T-helper 2 cell (primary cell): ENCODE measurements around the gene RTP5.
"Not testable (repeated sequence)": the region's sequence is repeated elsewhere in the genome, so short reads cannot be mapped to it uniquely, and the experiment has no call there.

Experiments
- DNase-seq, 5 experiments: peaks; one replicate each; pipeline versions ENCODE4 v3.0.0 to v3.0.0-alpha.2; 2012 to 2022
- total RNA-seq, 2 donors: gene quantifications; one replicate each; lab custom pipeline; 2026; lab: John Stamatoyannopoulos, UW

RTP5 gene
- total RNA-seq: 0 reads per million in 2 donors

DNA sequence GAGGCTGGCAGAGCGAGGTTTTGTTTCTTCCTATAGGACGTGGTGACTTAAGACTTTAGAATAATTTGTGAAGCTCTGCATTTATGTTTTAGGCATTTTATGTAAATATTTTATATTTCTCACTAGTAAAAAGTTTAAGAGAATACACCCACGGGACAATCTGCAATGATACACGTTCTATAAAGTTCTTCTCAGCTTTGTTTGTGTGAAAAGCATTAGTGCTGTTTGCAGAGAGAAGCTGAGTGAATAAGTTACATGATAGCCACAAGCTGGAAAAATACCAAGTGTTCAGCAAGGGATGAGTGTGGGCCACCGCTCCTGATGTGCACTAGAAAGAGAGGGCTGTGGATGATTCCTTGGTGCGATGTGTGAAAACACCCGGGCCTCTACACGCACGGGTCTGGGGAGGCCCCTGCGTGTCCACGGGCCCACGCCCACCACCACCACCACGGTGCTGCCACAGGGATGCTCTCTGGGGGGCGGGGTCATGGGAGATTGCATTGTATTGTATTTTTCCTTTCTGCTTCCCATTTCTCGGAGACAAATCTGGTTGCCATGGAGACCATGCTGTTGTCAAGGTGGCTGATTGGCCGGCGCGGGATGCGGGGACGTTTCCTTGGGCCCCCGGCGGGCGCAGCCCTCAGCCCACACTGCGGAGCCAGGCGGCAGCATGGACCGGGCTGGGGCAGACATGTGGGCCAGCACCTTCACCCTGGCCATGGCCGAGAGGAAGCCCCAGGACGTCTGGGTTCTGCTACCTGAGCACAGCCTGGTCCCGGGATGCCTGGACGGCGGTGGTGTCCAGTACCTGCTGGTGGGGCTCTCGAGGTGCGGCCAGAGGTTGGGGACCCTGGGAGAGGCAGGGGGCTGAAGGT is at the start of gene RTP5:
Gene RTP5, plus strand, starts transcription at position 643 of the 875 bp plus-strand sequence. Its CDS starts 28 bp downstream, at position 671.
- no peak for DNase-seq

- DNase-seq: not testable (repeated sequence)
Observed at GRCh38 chr2:241819947-241820624, 49.4 kb upstream of the RTP5 start.

DNA sequence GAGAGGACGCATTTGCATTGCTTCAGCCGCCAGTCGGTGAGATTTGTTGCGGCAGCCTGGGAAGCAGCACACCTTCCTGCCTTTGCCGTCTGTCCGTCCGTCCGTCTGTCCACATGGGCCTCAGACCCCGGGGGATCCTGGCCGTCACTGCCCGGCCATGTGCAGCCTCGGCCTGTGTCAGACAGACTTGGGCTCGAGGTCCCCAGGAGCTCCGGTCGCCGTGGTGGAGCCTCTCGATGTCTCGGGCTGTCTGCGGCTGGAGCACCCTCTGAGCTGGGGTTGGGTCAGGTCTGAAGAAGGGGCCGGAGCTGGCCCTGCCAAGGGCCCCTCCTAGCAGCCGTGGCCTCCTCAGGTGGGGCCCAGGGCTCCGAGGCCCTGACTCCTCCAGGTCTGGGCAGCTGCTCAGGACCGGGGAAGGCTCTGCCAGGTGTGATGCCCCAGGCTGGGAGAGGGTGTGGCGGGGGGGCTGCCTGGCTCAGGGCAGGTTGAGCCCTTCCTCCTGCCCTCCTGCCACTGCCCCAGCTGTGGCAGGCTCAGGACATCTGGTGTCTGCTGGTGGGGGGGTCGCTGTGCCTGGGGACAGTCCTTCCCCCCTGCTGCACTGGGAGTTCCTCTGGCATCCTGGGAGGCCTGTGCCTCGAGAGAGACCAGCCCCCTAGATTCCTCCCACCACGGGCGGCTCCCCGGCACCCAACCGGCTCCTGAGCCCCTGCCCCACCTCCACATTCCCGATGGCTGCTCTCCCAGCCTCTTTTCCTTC is 48.7 kb upstream of the RTP5 start:
- no peak for DNase-seq

DNA sequence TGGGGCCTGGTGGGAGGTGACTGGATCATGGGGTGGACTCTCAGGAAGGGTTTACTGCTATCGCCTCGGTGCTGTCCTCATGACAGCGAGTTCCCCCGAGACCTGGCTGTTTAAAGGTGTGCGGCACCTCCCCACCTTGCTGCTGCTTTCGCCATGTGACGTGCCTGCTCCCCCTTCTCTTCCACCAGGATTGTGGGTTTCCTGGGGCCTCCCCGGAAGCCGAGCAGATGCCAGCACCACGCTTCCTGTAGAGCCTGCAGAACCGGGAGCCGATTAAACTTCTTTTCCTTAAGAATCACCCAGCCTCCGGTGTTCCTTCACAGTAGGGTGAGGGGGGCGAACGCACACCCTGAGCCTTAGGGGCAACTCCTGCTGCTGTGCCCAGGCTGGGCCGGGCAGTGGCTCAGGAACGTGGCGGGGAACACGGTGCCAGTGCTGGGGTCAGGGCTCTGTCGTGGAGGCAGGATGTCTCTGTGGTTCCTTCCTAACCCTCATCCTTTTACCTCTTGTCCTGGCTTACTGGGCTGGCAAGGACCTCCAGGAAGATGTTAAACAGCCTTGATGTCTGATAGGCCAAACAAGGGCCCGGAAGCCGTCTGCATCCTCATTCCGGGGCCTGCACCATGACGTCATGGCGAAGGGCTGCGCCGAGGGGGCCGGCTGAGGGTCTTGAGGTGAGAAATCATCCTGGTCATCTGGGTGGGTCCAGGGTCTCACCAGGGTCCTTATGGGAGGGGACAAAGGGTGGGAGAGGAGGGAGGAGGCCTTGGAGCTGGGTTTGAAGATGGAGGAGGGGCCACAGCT is 47.9 kb upstream of the RTP5 start:
- DNase-seq: no peak

DNA sequence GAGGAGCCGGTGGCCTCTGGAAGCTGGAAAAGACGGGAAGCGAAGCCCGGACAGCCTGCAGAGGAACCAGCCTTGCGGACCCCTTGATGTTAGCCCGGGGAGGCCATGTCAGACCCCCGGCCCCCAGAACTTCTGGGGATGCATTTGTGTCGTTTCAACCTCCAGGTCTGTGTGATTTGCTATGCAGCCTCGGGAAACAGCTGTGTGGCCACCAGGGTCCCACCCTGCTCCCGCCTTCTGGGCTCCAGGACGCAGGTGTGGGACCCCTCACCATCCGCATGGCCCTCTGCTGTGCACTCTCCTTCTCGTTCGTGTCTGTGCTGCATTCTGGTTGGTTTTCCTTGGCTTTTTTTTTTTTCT is 47.3 kb upstream of the RTP5 start:
- no peak for DNase-seq

DNA sequence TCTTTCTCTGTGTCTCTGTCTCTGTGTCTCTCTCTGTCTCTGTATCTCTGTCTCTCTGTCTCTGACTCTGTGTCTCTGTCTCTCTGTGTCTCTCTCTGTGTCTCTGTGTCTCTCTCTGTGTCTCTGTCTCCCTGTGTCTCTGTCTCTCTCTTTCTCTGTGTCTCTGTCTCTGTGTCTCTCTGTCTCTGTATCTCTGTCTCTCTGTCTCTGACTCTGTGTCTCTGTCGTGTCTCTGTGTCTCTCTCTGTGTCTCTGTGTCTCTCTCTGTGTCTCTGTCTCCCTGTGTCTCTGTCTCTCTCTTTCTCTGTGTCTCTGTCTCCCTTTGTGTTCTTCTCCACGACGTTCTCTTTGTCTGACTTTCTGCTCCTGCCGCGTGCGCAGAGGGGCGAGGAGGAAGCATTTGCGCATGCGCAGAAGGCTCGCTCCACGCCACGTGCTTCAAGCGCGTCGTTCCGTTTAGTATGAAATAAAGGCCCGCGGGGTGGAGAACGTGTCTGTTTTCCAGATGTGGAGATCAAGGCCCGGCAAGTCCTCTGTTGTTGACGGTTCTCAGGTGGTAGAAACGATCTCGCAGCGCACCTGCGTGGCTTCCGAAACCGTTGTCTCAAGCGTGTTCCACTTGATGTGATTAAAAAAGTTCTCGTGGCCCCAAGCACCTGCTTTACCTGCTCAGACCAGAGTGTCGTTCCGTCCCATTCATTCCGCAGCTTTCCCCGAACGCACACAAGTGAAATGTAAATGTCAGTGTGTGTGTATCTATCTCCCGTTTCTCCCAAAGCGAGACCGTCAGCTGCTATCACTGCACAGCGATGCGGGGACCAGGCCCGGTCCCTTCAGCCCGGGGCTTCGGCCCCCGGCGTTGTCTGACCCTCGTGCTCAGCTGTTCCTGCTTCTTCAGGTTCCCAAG is 45.7 kb upstream of the RTP5 start:
- not testable (repeated sequence) for DNase-seq

- DNase-seq: no peak
Observed at GRCh38 chr2:241827394-241827793, 42.1 kb upstream of the RTP5 start.

GRCh38 chr2:241833101-241833663 is 36.3 kb upstream of the RTP5 start:
- no peak for DNase-seq

- DNase-seq: not testable (repeated sequence)
Observed at GRCh38 chr2:241833756-241834526, 35.6 kb upstream of the RTP5 start.

- no peak for DNase-seq
Observed at GRCh38 chr2:241834527-241835210, 34.9 kb upstream of the RTP5 start.

DNA sequence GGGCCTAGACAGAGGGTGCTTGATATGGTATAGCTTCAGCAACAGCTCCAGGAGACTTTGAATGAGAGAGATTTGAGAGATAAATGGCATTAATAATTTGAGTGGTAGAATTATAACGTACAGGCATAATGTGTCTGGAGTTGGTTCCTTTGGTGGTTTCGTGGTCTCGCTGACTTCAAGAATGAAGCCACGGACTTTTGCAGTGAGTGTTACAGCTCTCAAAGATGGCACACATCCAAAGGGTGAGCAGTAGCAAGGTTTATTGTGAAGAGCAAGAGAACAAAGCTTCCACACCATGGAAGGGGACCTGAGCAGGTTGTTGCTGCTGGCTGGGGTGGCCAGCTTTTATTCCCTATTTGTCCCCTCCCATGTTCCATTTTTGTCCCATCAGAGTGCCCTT is 33.9 kb upstream of the RTP5 start:
- DNase-seq: peak in 1 of 5 experiments; percentile 42

DNA sequence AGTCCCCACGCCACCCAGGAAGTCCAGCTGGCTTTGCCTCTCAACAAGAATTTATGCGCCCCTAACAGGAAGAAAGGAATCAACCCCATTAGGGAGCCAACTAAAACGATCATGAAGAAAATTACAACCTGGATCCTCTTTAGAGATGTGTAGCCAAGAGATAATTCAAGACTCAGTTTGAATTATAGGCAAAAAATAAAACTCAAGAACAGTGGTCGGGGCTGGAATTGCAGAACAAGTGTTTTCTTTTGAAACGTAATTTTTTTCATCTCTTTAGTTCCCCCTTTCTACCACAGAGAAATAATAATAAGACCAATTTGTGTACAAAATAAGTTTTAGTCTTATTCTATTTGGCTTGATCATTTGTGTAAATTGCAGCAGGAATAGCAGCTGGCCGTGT is 33.2 kb upstream of the RTP5 start:
- no peak for DNase-seq

- no peak for DNase-seq
Observed at GRCh38 chr2:241837197-241837965, 32.1 kb upstream of the RTP5 start.

- DNase-seq: no peak
Observed at GRCh38 chr2:241841181-241842066, 28.1 kb upstream of the RTP5 start.

GRCh38 chr2:241842067-241842415 is 27.5 kb upstream of the RTP5 start:
- DNase-seq: no peak

- peak in 2 of 5 experiments; percentile 25 to 83 for DNase-seq
Observed at GRCh38 chr2:241842620-241843211, 26.8 kb upstream of the RTP5 start.
